GM19467 (cell line): ENCODE measurements around the gene MDC1.

Source experiments
- ATAC-seq: cut with Tn5 transposase; IDR thresholded peaks from one replicate; pipeline ENCODE4 v1.9.1; 2021; ENCODE audit warnings: mild to moderate bottlenecking, moderate library complexity; ENCODE audit not compliant: unreplicated experiment

Gene MDC1

DNA sequence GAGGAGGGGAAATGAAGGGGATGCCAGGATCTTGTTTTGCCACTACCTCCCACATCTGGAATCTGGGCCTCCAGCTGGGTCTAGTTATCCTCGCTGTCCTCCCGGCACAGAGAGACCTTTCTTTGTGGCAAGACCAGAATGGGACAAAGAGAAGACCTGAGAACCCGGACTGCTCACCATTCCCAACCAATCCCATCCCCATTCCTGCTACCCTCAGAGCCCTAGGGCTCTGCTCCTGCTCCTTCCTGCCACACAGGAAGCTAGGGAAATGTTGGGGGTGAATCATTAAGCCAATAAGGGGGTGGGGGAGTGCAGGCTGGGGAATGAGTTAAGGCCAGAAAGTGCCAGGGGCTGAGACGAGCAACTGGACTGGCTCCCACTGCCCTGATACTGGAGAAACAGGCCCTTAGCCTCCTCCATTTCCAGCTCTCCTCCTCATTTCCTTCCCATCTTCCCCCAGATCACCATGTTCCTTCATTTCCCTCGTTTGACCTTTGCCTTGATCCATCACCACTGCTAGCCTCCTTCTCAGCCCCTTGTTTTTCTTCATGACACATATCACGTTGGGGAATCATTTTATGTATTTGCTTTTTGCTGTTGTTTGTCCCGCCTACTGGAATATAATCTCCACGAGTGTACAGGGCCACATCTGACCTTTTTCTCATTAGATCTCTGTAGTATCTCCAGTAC lies 31.9 kb upstream of the MDC1 start:
- ATAC-seq: no peak

DNA sequence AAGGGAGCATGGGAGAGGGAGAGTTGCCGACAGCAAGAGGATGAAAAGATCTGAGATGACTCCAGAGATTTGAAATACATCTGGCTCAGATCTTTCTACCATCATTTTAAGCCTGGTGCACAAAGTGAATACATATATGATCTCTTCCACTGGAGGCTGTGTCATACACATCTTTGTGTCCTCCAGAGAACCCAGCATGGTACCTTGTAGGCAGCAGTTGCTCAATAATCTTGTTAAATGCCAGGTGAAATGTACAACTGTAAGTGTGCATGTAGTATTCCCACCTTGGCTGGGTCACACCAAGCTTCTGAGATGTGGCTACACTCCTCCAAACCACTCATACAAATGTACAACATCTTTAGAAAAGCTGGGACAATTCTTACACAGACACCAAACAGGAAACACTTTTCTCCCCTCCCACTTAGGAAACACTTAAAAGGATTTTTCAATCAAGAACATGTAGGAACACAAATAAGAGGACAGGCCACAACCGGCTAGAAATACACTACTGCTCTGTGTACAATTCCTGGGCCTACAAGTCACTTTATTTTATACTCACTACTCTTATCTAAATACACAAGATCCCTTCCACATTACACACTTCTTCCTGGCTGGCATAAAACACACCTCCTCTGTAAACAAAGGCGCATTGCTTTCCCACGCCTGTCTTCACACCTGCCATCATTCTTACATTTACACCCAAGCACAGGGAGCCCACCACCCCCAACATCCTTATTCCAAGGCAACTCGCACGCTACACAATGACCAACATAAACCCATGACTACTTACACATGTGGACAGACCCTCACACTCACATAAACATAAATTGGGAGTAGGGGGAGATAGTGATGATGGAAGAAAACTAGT lies 31.1 kb upstream of the MDC1 start:
- ATAC-seq: no peak

DNA sequence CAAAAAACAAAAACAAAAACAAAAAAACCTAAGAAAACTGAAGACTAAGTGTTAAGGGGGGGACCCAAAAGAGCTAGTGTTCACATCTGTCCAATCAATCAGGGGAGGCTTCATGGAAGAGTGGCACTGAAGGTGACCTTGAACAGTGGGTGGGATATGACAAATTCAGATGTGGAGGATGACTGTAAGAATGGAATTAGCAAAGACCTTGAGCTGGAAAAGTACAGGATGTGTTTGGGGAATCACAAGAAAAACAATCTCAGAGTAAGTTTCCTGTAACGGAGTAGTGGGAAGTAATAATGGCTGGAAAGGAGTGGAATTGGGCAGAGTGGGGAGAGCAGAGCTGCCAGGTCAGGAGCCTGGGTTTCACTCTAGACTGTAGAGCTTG lies 30.2 kb upstream of the MDC1 start:
- ATAC-seq: no peak

DNA sequence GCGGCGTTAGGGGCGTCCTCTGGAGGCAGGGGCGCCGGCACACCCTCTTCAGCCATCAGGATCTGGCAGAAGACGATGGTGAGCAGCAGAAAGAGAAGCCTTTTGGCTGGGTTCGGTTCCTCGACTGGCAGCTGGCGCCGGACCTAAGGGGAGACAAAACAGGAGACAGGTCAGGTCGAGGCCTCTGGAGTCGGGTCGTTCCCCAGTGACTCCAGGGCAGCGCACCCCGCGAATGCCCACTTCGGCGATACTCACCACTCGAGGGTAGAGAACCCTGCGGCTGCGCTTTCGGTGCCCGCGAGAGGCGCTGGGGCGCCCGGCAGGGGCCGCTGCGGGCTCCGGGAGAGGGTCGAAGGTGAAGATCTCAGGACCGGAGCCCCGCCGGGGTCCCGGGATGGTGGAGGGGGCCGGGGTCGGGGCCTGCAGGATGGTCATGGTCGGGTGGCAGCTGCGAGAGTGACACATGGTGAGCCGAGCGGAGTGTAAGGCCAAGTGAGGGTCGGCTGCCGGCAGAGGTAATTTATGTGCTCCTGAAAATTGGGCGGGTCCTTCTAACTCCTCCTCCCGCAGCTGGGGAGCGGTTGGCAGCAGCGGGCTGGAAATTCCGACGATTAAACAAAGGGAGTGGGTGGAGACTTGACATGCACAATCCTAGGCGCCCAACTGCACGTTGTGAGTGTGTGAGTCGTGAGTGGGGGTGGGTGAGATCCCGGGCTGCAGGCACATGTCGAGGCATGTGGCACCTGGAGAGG lies 27.1 kb upstream of the MDC1 start, which contains the start of gene IER3:
Gene IER3 (minus strand): TSS at position 494 of the 752 bp plus-strand sequence. CDS start 29 bp downstream, at position 465.
- no peak for ATAC-seq

DNA sequence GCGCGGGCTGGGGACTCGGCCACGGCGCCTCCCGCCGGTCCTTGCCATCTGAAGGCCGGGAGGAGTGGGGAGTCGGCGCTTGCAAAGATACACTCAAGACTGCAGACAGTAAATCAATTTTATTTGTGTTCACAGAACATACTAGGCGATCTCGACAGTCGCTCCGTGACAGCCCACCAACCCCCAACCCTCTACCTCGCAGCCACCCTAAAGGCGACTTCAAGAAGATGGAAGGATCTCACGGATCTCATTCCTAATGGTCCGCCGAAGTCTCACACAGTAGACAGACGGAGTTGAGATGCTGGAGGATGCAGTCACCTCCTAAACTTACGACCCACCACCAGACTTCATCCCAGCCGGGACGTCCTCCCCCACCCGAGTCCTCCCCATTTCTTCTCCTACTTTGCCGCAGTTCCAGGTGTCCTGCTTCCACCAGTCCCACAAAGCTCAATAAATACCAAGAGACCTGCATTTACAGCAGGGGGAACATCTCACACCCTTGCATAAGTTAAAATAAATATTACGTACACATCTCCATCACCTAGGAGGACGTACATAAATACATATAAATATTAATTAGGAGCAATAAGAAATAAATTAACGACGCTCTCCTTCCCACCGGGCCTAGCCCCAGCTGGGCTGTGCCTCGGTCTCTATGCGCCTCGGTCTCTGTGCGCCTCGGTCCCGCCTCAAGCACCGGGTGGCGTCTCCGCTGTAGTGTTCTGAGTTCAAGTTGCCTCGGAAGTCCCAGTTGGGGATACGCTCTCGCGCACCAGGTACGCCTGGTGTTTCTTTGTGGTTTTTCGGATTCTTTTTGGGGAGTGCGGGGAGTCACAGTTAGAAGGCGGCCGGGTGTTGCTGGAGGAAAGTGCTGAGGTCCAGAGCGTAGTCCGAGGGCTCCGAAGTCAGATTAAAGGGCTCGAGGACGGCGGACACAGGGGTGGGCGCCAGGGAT lies 26.3 kb upstream of the MDC1 start:
- no peak for ATAC-seq

DNA sequence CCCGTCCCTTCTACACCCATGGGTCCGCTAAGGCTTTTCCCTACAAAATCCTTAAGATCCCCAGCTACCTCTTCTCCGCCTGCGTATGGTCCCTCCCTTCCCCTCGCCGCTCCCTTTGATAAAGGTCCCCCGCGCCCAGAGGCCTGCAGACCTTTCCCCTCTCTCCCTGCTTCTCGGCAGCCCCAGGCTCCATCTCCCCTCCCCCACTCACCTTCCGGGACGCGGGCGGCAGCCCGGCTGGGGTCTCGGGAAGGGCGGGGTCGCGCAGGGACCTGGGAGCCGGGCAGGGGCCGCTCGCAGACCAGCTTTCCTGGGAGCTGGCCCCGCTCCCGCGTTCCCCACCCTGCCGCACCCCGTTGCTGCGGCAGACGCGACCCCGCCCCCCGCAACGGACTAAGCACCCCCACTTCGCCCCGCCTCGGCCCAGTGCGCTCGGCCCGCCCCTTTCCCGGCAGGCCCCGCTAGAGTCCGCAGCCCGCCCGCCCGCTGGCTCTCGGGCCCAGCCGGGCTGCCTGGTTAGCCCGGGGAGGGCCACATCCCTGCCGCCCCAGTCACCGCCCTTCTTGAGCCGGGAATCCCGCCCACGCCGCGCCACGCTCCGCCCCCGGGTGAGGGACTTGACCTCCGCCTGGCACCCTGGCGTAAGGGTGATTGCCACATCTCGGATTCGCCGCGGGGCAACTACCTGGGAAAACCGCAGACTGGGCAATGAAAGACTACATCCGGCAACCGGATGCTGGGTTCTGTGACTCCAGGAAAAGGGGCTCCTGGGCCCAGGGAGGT lies 25.4 kb upstream of the MDC1 start, which contains the start of gene FLOT1:
Gene FLOT1 (minus strand): TSS at position 372 of the 783 bp plus-strand sequence. CDS start 498 bp downstream, outside the sequence.
- peak; percentile 70 for ATAC-seq

DNA sequence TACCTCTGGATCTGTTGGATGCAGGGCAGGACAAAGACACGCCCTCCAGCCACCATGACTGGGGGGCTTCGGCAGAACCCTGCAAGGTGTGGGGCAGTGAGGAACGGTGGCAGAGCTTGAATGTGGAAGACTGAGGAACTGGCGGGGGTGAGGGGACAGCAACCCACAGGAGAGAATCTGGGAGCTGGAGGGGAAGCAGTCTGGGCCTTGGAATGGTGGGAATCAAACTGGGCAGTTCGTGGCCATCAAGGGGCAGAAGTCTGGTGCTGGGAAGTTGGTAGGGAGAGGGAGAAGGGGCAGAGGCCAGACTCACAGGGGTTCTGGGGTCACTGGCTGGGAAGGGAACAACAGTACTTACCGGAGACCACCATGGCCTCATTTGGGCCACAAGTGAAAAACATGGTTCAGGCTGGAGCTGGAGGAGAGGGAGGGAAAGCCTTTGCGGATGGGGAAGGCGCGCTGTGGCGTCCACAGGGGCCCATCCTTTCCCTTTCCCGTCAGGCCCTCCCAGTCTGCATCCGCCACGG lies 24.8 kb upstream of the MDC1 start:
- no peak for ATAC-seq

DNA sequence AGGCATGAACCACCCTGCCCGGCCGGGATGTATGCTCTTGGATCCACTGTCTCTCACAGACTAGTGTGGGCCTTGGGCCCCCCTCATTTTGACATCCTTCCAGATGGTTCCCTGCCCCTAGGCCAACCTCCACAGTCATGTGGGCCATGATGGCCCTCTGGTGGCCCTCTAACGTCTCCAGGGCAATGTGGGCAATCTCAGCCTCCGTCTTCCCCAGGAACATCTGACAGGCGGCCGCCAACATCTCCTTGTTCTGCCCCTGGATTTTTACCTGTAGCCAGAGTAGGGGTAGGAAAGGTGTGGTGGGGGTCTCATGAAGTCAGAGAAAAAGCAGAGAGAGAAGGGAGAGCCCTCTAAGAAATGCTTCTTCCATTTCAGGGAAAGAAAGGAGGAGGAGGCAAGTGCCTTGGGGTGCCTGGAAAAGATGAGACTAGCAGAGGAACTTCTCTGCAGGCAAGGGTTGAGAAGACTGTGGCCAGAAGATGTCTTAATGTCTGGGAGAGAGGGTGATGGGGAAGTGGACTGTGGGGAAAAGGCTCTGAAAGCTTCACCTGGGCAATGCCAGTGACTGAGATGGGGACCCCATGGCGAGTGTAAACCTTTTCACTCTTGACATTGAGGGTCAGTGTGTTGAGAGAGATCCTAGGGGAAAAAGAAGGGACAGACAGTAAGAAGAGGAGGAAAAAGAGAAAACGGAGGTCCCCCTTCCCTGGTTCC lies 24.1 kb upstream of the MDC1 start:
- ATAC-seq: no peak

DNA sequence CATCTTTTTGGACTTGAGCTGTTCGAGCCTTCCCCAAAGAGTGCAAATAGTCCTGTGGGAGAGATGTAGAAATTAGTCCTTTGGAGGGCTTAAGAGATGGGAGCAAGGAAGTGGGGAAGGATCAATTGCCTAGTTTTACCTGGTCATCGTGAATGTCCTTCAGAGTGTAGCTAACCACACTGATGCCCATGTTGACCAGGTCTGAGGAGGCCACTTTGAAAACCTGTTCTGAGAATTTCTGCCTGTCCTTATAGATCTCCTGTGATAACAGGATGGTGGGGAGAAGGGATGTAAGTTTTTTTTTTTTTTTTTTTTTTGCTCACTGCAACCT lies 23.4 kb upstream of the MDC1 start:
- no peak for ATAC-seq

DNA sequence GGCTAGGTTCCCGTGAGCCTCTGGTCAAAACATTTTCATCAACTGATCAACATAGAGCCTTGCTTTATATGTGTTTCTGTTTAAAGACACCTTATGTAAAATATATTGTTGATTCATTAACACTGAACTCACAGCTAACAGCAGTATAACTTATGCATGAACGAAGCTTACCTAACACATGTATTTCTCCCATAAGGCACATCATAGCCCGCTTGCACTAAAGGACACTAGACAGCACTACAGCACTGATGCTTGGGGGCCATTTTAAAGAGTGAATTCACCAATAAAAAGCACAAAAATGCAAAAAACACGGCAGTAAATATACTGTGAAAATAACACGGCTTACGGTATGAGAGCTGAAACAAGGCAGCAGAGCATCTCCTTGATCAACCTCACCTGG lies 21.5 kb upstream of the MDC1 start:
- no peak for ATAC-seq

DNA sequence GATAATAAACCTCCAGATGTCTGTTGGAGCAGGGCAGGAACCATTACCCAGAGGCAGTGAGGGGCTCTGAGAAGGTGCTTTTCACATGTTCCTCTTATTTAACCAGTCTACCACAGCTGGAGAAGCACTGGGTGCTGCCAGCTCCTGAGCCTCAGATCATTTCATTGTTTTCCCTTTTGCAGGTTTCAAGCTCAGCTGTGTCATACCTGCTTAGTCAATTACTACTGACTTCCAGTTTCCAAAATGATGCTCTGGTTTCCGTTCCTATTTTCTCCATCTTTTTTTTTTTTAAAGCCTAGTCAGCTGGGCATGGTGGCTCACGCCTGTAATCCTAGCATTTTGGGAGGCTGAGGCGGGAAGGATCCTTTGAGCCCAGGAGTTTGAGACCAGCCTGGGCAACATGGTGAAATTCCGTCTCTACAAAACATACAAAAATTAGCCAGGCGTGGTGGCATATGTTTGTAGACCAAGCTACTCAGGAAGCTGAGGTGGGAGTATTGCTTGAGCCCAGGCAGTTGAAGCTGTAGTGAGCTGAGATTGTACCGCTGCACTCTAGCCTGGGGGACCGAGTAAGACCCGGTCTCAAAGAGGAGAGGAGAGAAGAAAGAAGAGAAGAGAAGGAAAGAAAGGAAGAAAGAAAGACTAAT lies 18.7 kb upstream of the MDC1 start:
- no peak for ATAC-seq

DNA sequence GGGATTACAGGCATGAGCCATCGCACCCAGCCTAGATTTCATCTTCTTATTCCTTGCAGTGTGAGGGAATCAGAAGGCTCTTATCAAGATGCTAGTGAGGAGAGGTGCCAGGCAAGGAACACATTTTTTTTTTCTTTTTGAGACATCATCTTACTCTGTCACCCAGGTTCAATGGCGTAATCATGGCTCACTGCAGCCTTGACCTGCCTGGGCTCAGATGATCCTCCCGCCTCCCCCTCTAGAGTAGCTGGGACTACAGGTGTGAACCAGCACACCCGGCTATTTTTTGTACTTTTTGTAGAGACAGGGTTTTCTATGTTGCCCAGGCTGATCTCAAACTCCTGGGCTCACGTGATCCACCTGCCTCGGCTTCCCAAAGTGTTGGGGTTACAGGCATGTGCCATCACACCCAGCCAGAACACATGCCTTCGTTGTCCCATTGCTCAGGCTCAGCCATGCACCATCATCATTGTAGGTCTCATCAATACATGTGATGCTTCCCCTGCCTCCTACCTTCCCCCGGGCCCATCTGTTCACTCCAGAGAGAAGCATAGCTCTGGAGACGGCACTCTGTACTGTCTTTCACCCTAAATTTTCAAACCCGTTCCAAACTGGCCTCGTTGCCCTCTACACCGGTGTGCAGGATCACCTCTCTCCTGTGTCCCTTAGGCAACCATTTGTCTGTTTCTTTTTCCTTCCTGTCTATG lies 15.3 kb upstream of the MDC1 start:
- ATAC-seq: no peak

DNA sequence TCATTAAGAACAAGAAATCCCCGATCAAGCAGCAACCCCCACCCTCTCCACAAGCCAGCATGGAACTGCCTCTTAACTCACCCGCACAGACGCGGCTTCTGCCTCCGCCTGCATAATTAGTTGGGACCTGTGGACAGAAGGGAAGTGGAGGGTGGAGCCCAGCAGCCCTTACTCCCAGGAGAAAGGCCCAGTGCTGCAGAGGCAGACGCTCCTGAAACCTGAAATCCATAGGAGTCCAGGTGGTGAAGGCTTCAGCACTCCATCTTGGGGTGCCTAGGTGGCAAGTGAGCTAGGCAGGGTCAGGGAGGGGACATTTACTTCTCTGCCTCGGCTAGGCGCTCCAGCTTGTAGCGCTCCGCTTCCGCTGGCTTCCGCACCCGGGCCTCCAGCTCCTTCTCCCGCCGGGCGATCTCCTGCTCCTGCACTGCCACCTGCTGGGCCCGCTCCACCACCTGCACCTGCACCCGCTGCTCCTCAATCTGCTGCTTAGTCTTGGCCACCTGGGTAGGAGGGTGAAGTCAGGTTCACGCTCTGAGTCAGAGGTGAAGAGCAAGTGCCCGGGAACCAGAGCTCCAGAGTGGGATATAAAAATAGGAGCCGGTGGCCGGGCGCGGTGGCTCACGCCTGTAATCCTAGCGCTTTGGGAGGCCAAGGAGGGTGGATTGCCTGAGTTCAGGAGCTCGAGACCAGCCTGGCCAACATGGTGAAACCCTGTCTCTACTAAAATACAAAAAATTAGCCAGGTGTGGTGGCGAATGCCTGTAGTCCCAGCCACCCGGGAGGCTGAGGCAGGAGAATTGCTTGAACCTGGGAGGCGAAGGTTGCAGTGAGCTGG lies 13.7 kb upstream of the MDC1 start:
- no peak for ATAC-seq

DNA sequence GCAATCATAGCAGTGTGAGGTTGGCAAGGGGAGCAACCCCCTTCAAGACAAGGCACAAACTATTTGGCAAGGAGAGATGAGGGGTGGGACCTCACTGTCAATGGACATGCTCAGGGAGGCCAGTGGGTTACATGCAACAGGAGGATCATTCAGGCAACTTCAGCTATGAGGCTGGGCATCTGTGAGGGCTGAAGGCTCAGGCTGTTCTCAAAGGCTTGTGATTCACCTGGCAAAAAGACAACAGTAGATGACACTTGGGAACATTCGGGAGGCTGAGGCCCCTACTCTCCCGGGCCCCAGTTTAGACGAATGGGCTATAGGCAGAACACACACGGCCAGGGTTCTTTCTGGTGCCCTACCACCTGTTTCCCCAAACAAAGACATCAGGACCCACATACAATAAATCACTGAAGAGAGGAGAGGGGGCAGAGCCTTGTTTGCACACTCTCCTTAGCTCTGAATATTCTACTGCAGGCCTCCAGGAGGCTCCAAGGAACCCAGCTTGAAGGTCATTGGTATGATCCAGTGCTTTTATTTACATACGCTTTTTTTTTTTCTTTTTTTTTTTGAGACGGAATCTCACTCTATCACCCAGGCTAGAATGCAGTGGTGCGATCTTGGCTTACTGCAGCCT lies 11.0 kb upstream of the MDC1 start:
- ATAC-seq: no peak

DNA sequence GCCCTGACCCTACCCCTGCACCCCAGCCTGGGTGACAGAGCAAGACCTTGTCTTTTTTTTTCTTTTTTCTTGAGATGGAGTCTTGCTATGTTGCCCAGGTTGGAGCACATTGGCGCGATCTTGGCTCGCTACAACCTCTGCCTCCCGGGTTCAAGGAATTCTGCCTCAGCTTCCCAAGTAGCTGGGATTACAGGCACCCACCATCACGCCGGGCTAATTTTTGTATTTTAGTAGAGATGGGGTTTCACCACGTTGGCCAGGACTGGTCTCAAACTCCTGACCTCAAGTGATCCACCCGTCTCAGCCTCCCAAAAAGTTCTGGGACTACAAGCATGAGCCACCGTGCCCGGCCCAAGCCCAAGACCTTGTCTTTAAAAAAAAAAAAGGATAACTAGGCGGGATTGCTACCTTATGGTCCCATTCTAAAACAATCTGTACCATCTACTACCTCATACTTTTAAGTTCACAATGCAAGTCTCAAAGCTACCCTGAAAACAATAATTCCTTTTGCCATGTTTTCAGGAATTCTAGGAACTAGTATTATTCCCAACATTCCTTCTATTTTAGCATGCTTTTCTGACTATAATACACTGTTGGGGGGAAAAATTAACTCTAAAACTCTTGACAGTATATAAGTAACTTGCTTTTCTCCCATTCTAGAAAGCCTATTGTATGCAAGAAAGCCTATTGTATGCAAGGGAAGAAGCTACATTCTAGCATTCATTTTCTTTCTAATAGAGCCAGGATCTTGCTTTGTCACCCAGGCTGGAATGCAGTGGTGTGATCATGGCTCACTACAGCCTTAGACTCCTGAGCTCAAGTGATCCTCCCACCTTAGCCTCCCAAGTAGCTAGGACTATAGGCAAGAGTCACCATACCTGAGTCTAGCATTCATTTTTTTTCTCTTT lies 9.7 kb upstream of the MDC1 start:
- no peak for ATAC-seq
